ENCODE results near the gene SYP. TPM values are rescaled to one million over a fixed set of nuclear protein-coding genes. Genes with fewer than 3 reads are reported as not detected.

Gene SYP
- total RNA-seq, 1 experiment from 2014 or later: 7.0 TPM

DNA sequence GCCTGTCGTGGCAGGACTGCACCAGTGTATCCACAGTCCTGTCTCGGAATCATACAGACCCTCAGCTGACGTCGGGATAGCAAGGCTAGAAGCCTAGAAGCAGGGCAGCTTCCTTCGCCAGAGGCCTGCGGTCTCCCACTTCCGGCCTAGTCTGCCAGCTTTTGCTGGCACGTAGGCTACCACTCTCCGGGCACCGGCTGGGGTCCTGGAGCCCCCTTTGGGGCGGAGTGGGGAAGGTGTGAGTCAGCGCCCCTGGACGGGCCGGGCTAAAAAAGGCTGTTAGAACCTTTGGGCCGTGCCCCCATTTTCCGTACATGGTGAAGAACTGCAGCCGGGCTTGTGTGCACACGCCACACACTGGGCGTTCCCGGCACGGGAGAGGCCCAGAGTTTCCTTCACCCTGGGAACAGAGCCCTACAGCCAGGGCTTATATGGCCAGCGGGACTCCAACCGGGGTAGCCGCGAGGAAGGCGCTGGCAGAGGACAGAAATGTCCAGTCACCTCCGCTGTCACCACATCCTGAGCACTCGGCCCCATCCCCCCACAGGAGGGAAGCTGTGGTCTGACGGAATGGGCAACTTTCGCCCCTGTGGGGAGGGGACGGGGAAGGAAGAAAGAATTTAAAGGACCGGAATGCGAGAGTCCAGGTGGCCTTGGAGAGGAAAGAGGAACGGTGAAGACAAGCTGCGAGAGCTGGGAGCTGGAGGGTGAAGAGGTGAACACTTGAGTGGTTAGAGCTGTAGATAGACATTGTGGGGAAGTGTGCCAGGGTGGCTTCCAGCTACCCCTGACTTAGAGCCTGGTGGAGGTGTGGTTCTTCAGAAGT lies 32.9 kb downstream of the SYP start:
- Mint-ChIP-seq H3K9me3 (no peaks in the 10 kb centered on the region), H3K27ac (peak overlapping the region; percentile 58; the same call in 1 of the 2 replicates), H3K36me3 (no peaks in the 10 kb centered on the region), H3K4me3 (peak overlapping the region; percentile 66), H3K4me1 (peaks cover 13% of the 10 kb centered on the region), H3K27me3 (ENCODE audit: low read depth) (peaks cover 64% of the 10 kb centered on the region)
- DNase-seq (ENCODE audit: low spot score) (no peak), ATAC-seq (no peak)
- POLR2A ChIA-PET: interaction anchor here (0.6 to 2.1 kb wide), 3 partner anchors 12 to 164 kb away, joined by 3 to 8 read pairs (median 5); no protein-coding TSS in a partner anchor
- no peak for TF ChIP-seq CBFB (CRISPR knock-in tag; IDR thresholded peaks at IDR 0.05; ENCODE audit: low read depth)
- TF ChIP-seq HMGA2 (CRISPR knock-in tag; IDR thresholded peaks at IDR 0.05): no peak
- no peak for TF ChIP-seq MAX (CRISPR knock-in tag; IDR thresholded peaks at IDR 0.05)
- TF ChIP-seq ELF4 (CRISPR knock-in tag; IDR thresholded peaks at IDR 0.05; ENCODE audit: low read depth): no peak
- TF ChIP-seq ZNF232 (CRISPR knock-in tag; IDR thresholded peaks at IDR 0.05): no peak
- CTCF ChIA-PET: interaction anchor here (0.7 to 2.9 kb wide), 12 partner anchors 10 to 270 kb away, joined by 3 to 24 read pairs (median 6); partner anchors contain the start of genes PQBP1 and TIMM17B

DNA sequence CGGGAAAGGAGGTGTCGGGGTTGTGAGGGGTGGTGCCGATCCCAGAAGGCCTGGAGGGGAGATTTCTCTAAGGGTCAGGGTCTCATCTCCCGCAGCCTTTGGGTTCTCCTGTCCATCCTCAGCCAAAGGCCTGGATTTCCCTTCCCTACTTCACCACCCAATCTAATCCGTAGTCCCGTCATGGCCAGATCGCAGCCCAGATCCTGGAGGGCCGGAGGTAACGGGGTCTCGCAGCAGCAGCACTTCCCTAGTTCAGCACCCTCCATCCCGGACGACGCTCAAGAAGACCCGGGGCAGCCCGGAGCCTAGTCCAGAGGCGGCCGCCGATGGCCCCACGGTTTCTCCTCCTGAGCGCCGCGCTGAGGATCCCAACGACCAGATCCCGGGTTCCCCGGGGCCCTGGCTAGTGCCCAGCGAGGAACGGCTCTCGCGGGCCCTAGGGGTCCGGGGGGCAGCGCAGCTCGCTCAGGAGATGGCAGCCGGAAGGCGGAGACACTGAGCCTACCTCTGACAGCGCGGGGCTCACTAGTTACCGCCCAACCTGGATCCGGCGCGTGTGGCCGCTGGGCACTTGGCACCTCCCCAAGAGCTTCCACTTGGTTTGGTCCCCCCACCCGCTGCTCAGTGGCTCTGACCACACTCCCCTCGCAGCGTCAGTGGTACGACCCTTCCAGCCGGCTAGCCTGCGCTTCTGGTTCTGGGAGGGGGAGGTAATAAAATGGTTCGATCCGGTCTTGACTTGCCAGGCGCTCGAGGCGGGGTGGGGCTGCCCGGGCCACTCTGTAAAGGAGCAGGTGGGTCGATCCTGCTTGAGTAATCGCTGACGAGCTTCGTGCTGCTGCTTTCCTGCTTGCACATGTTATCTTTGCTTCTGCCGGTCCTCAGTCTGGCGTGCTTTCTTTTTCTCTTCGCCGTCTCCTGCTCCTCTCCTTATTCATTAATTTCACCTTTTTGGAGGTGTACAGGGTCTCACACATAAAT lies 33.8 kb downstream of the SYP start:
- Mint-ChIP-seq H3K4me1 (peaks cover 13% of the 10 kb centered on the region), H3K27me3 (ENCODE audit: low read depth) (peaks cover 65% of the 10 kb centered on the region), H3K36me3 (no peaks in the 10 kb centered on the region), H3K9me3 (no peaks in the 10 kb centered on the region), H3K27ac (0 out of 2 replicates have a peak overlapping the region, but pooled peaks have one; percentile 58), H3K4me3 (peak overlapping the region; percentile 66)
- DNase-seq (ENCODE audit: low spot score): peak; percentile 89
- CTCF ChIA-PET: interaction anchor here (0.7 to 2.9 kb wide), 11 partner anchors 9 to 269 kb away, joined by 3 to 24 read pairs (median 7); partner anchors contain the start of genes PQBP1 and TIMM17B
- ATAC-seq: peak; percentile 63
- 0 out of 2 replicates have a peak, but pooled peaks have one; percentile 20 for TF ChIP-seq HMGXB4 (CRISPR knock-in tag; IDR thresholded peaks at IDR 0.05)
- TF ChIP-seq MAX (CRISPR knock-in tag; IDR thresholded peaks at IDR 0.05): peak; percentile 82
- no peak for TF ChIP-seq TCF7 (CRISPR knock-in tag; IDR thresholded peaks at IDR 0.05; ENCODE audit: low read depth)
- TF ChIP-seq OVOL2 (CRISPR knock-in tag; IDR thresholded peaks at IDR 0.05; ENCODE audit: borderline replicate concordance): no peak
- TF ChIP-seq SP1 (CRISPR knock-in tag; conservative IDR thresholded peaks at IDR 0.05): peak; percentile 72
- TF ChIP-seq FOXK1 (CRISPR knock-in tag; IDR thresholded peaks at IDR 0.05): peak; percentile 65; the same call in 1 of the 2 replicates
- TF ChIP-seq MXD4 (CRISPR knock-in tag; IDR thresholded peaks at IDR 0.05; ENCODE audit: borderline replicate concordance): no peak
- TF ChIP-seq, protein P1, sequence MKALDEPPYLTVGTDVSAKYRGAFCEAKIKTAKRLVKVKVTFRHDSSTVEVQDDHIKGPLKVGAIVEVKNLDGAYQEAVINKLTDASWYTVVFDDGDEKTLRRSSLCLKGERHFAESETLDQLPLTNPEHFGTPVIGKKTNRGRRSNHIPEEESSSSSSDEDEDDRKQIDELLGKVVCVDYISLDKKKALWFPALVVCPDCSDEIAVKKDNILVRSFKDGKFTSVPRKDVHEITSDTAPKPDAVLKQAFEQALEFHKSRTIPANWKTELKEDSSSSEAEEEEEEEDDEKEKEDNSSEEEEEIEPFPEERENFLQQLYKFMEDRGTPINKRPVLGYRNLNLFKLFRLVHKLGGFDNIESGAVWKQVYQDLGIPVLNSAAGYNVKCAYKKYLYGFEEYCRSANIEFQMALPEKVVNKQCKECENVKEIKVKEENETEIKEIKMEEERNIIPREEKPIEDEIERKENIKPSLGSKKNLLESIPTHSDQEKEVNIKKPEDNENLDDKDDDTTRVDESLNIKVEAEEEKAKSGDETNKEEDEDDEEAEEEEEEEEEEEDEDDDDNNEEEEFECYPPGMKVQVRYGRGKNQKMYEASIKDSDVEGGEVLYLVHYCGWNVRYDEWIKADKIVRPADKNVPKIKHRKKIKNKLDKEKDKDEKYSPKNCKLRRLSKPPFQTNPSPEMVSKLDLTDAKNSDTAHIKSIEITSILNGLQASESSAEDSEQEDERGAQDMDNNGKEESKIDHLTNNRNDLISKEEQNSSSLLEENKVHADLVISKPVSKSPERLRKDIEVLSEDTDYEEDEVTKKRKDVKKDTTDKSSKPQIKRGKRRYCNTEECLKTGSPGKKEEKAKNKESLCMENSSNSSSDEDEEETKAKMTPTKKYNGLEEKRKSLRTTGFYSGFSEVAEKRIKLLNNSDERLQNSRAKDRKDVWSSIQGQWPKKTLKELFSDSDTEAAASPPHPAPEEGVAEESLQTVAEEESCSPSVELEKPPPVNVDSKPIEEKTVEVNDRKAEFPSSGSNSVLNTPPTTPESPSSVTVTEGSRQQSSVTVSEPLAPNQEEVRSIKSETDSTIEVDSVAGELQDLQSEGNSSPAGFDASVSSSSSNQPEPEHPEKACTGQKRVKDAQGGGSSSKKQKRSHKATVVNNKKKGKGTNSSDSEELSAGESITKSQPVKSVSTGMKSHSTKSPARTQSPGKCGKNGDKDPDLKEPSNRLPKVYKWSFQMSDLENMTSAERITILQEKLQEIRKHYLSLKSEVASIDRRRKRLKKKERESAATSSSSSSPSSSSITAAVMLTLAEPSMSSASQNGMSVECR (CRISPR knock-in tag; IDR thresholded peaks at IDR 0.05; ENCODE audit: borderline replicate concordance): no peak
- TF ChIP-seq, protein P2, sequence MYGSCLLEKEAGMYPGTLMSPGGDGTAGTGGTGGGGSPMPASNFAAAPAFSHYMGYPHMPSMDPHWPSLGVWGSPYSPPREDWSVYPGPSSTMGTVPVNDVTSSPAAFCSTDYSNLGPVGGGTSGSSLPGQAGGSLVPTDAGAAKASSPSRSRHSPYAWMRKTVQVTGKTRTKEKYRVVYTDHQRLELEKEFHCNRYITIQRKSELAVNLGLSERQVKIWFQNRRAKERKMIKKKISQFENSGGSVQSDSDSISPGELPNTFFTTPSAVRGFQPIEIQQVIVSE (CRISPR knock-in tag; IDR thresholded peaks at IDR 0.05; ENCODE audit: borderline replicate concordance): no peak
- TF ChIP-seq, protein P3, sequence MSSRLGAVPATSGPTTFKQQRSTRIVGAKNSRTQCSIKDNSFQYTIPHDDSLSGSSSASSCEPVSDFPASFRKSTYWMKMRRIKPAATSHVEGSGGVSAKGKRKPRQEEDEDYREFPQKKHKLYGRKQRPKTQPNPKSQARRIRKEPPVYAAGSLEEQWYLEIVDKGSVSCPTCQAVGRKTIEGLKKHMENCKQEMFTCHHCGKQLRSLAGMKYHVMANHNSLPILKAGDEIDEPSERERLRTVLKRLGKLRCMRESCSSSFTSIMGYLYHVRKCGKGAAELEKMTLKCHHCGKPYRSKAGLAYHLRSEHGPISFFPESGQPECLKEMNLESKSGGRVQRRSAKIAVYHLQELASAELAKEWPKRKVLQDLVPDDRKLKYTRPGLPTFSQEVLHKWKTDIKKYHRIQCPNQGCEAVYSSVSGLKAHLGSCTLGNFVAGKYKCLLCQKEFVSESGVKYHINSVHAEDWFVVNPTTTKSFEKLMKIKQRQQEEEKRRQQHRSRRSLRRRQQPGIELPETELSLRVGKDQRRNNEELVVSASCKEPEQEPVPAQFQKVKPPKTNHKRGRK (CRISPR knock-in tag; IDR thresholded peaks at IDR 0.05; ENCODE audit: borderline replicate concordance): no peak
- POLR2A ChIA-PET: interaction anchor here (1.2 to 2.1 kb wide), 2 partner anchors 11 to 18 kb away, joined by 5 read pairs; no protein-coding TSS in a partner anchor
